Endothelial cell of umbilical vein (primary cell): ENCODE measurements around the gene POLR1C. TPM values are rescaled to one million over a fixed set of nuclear protein-coding genes. Genes with fewer than 3 reads are reported as not detected.
A peak's percentile ranks its signal among the peaks of the same experiment; 100 is the strongest.

ENCODE experiments used
- BruUV-seq: library from RNA; stranded (reverse); fragments of 400-500 nt; replicated peaks from 2 replicates; lab custom pipeline; 2021; lab: Mats Ljungman, UMichigan
- CTCF ChIA-PET: fragments of 300-600, 350-600 bp; sonication (Branson Sonifier 250); formaldehyde crosslinking; loops from one replicate; lab custom pipeline; 2021; ENCODE audit warnings: antibody characterized with exemption, inconsistent platforms; lab: Charles Lee
- POLR2A ChIA-PET: fragments of 300-600, 350-600 bp; sonication (Branson Sonifier 250); formaldehyde crosslinking; loops from one replicate; lab custom pipeline; 2021; ENCODE audit warnings: antibody characterized with exemption, inconsistent platforms; lab: Charles Lee
- DNase-seq: peaks from one replicate; pipeline ENCODE4 v3.0.0-alpha.2; 2011; ENCODE audit warnings: low read depth, low spot score
- FAIRE-seq: peaks from 2 replicates; lab custom pipeline; 2011; peaks lifted over from hg19 to GRCh38; lab: Jason Lieb, UNC
- H2AFZ ChIP-seq: 2 replicates; pipeline ENCODE4 v1.6.0; 2012; ENCODE audit warnings: low read depth, low read length, control low read depth, inconsistent platforms
- H3K27ac ChIP-seq: 2 replicates; pipeline ENCODE4 v1.5.1; 2011; ENCODE audit warnings: low read depth, mild to moderate bottlenecking, control low read depth, low read length, moderate library complexity; ENCODE audit not compliant: insufficient read depth
- H3K27me3 ChIP-seq, 2 experiments: 2 replicates each; pipeline versions ENCODE4 v1.6.0 to v1.6.1; 2011; ENCODE audit warnings: low read length in 2 of 2, mixed read lengths in 1 of 2; ENCODE audit not compliant: control insufficient read depth in 2 of 2, insufficient read depth in 2 of 2
- H3K36me3 ChIP-seq, 2 experiments: 2 replicates in 1 of 2; 3 replicates in 1 of 2; pipeline ENCODE4 v1.5.1; 2011; ENCODE audit warnings: low read length in 2 of 2, mild to moderate bottlenecking in 1 of 2, moderate library complexity in 1 of 2; ENCODE audit not compliant: control insufficient read depth in 2 of 2, insufficient read depth in 2 of 2; ENCODE audit errors: extremely low read depth in 1 of 2
- H3K4me1 ChIP-seq: 3 replicates; pipeline ENCODE4 v1.5.1; 2011; ENCODE audit warnings: mild to moderate bottlenecking, low read length; ENCODE audit not compliant: control insufficient read depth, insufficient read depth; ENCODE audit errors: extremely low read depth
- H3K4me2 ChIP-seq: 2 replicates; pipeline ENCODE4 v1.6.1; 2011; ENCODE audit warnings: low read length, control low read depth, mixed read lengths; ENCODE audit not compliant: insufficient read depth
- H3K4me3 ChIP-seq, 3 experiments: fragments of 200-600 bp in 1 of 3; sonication (generic), shearing (Covaris generic) in 1 of 3; replicated peaks in 1 of 3; 2 replicates each; pipeline ENCODE4 v1.5.1; 2011 to 2016; ENCODE audit warnings: control low read depth in 3 of 3, low read length in 3 of 3, mild to moderate bottlenecking in 2 of 3, inconsistent platforms in 1 of 3, low read depth in 1 of 3, moderate library complexity in 1 of 3; ENCODE audit not compliant: insufficient read depth in 1 of 3
- H3K79me2 ChIP-seq: 2 replicates; pipeline ENCODE4 v1.6.0; 2012; ENCODE audit warnings: low read length, inconsistent platforms; ENCODE audit not compliant: control insufficient read depth, insufficient read depth
- H3K9ac ChIP-seq: replicated peaks from 2 replicates; pipeline ENCODE3; 2011; ENCODE audit warnings: low read length, control low read depth; ENCODE audit not compliant: insufficient read depth; ENCODE audit errors: extremely low read depth
- H3K9me1 ChIP-seq: replicated peaks from 3 replicates; pipeline ENCODE4 v1.6.0; 2011; ENCODE audit warnings: mild to moderate bottlenecking, low read length; ENCODE audit not compliant: control insufficient read depth, insufficient read depth; ENCODE audit errors: extremely low read depth
- H3K9me3 ChIP-seq: replicated peaks from 2 replicates; pipeline ENCODE4 v1.5.1; 2012; ENCODE audit warnings: low read length, inconsistent platforms; ENCODE audit not compliant: control insufficient read depth, insufficient read depth
- H4K20me1 ChIP-seq: replicated peaks from 2 replicates; pipeline ENCODE3; 2011; ENCODE audit warnings: mild to moderate bottlenecking, low read length; ENCODE audit not compliant: control insufficient read depth, insufficient read depth; ENCODE audit errors: extremely low read depth
- CTCF ChIP-seq, 2 donors: IDR thresholded peaks; 1 replicate in 1 of 2; 2 replicates in 1 of 2; pipeline ENCODE4 v1.5.1; 2011; ENCODE audit warnings: low read length in 2 of 2, mild to moderate bottlenecking in 2 of 2, moderate library complexity in 2 of 2, control low read depth in 1 of 2, inconsistent platforms in 1 of 2, low read depth in 1 of 2; ENCODE audit not compliant: insufficient read depth in 1 of 2; ENCODE audit errors: extremely low read depth in 1 of 2
- EZH2 ChIP-seq: IDR thresholded peaks from 2 replicates; pipeline ENCODE4 v1.6.1; 2012; ENCODE audit warnings: borderline replicate concordance, low read depth, mild to moderate bottlenecking, moderate library complexity, low read length, inconsistent platforms; ENCODE audit not compliant: severe bottlenecking
- FOS ChIP-seq: IDR thresholded peaks from 2 replicates; pipeline ENCODE4 v1.6.1; 2011; ENCODE audit warnings: mild to moderate bottlenecking, low read length, moderate library complexity, borderline replicate concordance; ENCODE audit not compliant: insufficient read depth
- GATA2 ChIP-seq: IDR thresholded peaks from 2 replicates; pipeline ENCODE4 v1.7.0; 2011; ENCODE audit warnings: low read depth, mild to moderate bottlenecking, moderate library complexity, mixed read lengths, low read length; ENCODE audit not compliant: insufficient read length, insufficient read depth
- JUN ChIP-seq: IDR thresholded peaks from 2 replicates; pipeline ENCODE4 v1.6.1; 2011; ENCODE audit warnings: borderline replicate concordance, low read depth; ENCODE audit not compliant: insufficient read length, insufficient read depth
- MAX ChIP-seq: IDR thresholded peaks from 2 replicates; pipeline ENCODE4 v1.6.1; 2011; ENCODE audit not compliant: insufficient read depth, insufficient read length
- MYC ChIP-seq: IDR thresholded peaks from one replicate; pipeline ENCODE4 v1.6.1; 2011; ENCODE audit warnings: mild to moderate bottlenecking, low read depth, low read length
- POLR2A ChIP-seq: IDR thresholded peaks from 2 replicates; pipeline ENCODE4 v1.6.1; 2012; ENCODE audit warnings: low read depth, mild to moderate bottlenecking, control low read depth, low read length
- POLR2AphosphoS5 ChIP-seq: IDR thresholded peaks from 2 replicates; pipeline ENCODE4 v1.6.1; 2012; ENCODE audit warnings: low read depth, mild to moderate bottlenecking, control low read depth, low read length, moderate library complexity; ENCODE audit not compliant: insufficient read depth
- dilution Hi-C: fragments of 300-500 bp; cut with MboI; formaldehyde crosslinking; loops from one replicate; pipeline ENCODE4 v1.15.0; 2019; ENCODE audit warnings: low sequenced_read_pairs; ENCODE audit not compliant: extremely low pct_ligation_motif_present
- intact Hi-C: fragments of 100-400 bp; cut with micrococcal nuclease; formaldehyde crosslinking; loops from one replicate; pipeline ENCODE4 v1.10.0; 2022
- polyA plus RNA-seq, 4 experiments: library from polyadenylated mRNA; depleted of rRNA in 3 of 4; stranded (reverse) in 3 of 4; unstranded in 1 of 4; fragments of >200 nt; gene quantifications; 2 replicates each; pipeline versions ENCODE4 v1.2.1 to v1.2.3, GENCODE V29; 2011 to 2012; ENCODE audit warnings: missing spikeins in 1 of 4
- total RNA-seq: library from RNA; stranded (reverse); gene quantifications from 2 replicates; pipeline ENCODE4 v1.2.3, GENCODE V29; 2021

Gene POLR1C
- total and polyA plus RNA-seq, 2 donors (not counting 3 experiments of a cell fraction or from before 2014, with no cell fraction given): 39.8 to 46.0 TPM

GRCh38 chr6:43491750-43492661 lies 24.9 kb upstream of the POLR1C start:
- H3K4me2 ChIP-seq: no peak overlapping the region
- H3K4me1 ChIP-seq: peaks cover 12% of the 10 kb centered on the region
- H3K79me2 ChIP-seq: no peaks in the 10 kb centered on the region
- no peaks in the 10 kb centered on the region for H3K9me3 ChIP-seq
- ChIA-PET POLR2A (interaction anchor here (1.3 kb wide), 1 partner anchor 14 kb away, joined by 4 read pairs; the partner anchor contains the start of gene TJAP1), CTCF (interaction anchor here (0.7 to 19.0 kb wide), 7 partner anchors 11 to 263 kb away, joined by 3 to 289 read pairs (median 6); partner anchors contain the start of genes ABCC10, DLK2, DNPH1 and LRRC73)
- dilution Hi-C loops (no loop called here), intact Hi-C loops (no loop called here)
- TF ChIP-seq POLR2AphosphoS5: no peak
- TF ChIP-seq JUN: no peak
- TF ChIP-seq FOS: no peak
- TF ChIP-seq GATA2: no peak
- TF ChIP-seq MAX: no peak
- TF ChIP-seq EZH2: no peak
- no peak for TF ChIP-seq MYC
- TF ChIP-seq POLR2A: no peak
- TF ChIP-seq CTCF (IDR thresholded peaks at IDR 0.05; ENCODE audit: extremely low read depth in 1 of 2, insufficient read depth in 1 of 2, low read depth in 1 of 2, low read length in 2 of 2): no peak
- DNase-seq (peak; percentile 50), FAIRE-seq (peak; percentile 4)
- no peak overlapping the region for H2AFZ ChIP-seq
- no TSS peak for BruUV-seq
- H3K9ac ChIP-seq: no peak overlapping the region
- no peak overlapping the region for H3K27ac ChIP-seq
- H4K20me1 ChIP-seq: no peaks in the 10 kb centered on the region
- peaks cover 0 to 5% of the 10 kb centered on the region in 2 experiments for H3K36me3 ChIP-seq
- no peaks in the 10 kb centered on the region for H3K9me1 ChIP-seq
- H3K4me3 ChIP-seq: no peak overlapping the region
- no peaks in the 10 kb centered on the region for H3K27me3 ChIP-seq
